H1 (cell line): ENCODE results near the gene TOR1AIP1. TPM values are rescaled to one million over a fixed set of nuclear protein-coding genes. Genes with fewer than 3 reads are reported as not detected.

Source experiments
- JUN ChIP-seq: IDR thresholded peaks from 2 replicates; pipeline ENCODE4 v1.6.1; 2011; ENCODE audit warnings: low read depth, mild to moderate bottlenecking, improper control_type of control experiment, low read length
- POLR2AphosphoS5 ChIP-seq: IDR thresholded peaks from 2 replicates; pipeline ENCODE4 v1.6.1; 2011; ENCODE audit warnings: low read depth, low read length
- polyA plus RNA-seq, 7 experiments: library from polyadenylated mRNA; depleted of rRNA in 3 of 7; stranded (reverse) in 5 of 7; unstranded in 2 of 7; fragments of >200 nt in 5 of 7; fragments of 200-250 nt in 2 of 7; gene quantifications; 1 replicate in 5 of 7; 2 replicates in 1 of 7; 4 replicates in 1 of 7; pipeline versions ENCODE4 v1.2.1 to v1.2.3, GENCODE V29; 2011 to 2013; ENCODE audit warnings: missing spikeins in 2 of 7, mixed read lengths in 2 of 7
- total RNA-seq: library from RNA; stranded (reverse); fragmentation: NEBNext Ultra II Directional; extraction: Animal tissue kit (Norgen Biotek cat#: 25700); gene quantifications from 2 replicates; pipeline ENCODE4 v1.2.1, GENCODE V29; 2021

The TOR1AIP1 gene
- total and polyA plus RNA-seq, 2 of the 8 experiments (the other 6 are each of a cell fraction or from before 2014, with no cell fraction given) = 5.7 to 22.8 TPM

- no peak for TF ChIP-seq POLR2AphosphoS5
- no peak for TF ChIP-seq JUN
Observed at GRCh38 chr1:179872558-179872957, 9.5 kb upstream of the TOR1AIP1 start (continued).
